Activated gamma-delta T cell treated with Interleukin-2 at 50 U/mL for 16 hours (primary cell): ENCODE results near the gene SORD.
A peak's percentile ranks its signal among the peaks of the same experiment; 100 is the strongest.
"Not testable (repeated sequence)": the region's sequence is repeated elsewhere in the genome, so short reads cannot be mapped to it uniquely, and the experiment has no call there.

ENCODE experiments used
- DNase-seq: peaks from one replicate; pipeline ENCODE4 v3.0.0-alpha.2; 2020

Gene SORD

GRCh38 chr15:45025627-45026026 lies 2.6 kb downstream of the SORD start:
- not testable (repeated sequence) for DNase-seq

DNA sequence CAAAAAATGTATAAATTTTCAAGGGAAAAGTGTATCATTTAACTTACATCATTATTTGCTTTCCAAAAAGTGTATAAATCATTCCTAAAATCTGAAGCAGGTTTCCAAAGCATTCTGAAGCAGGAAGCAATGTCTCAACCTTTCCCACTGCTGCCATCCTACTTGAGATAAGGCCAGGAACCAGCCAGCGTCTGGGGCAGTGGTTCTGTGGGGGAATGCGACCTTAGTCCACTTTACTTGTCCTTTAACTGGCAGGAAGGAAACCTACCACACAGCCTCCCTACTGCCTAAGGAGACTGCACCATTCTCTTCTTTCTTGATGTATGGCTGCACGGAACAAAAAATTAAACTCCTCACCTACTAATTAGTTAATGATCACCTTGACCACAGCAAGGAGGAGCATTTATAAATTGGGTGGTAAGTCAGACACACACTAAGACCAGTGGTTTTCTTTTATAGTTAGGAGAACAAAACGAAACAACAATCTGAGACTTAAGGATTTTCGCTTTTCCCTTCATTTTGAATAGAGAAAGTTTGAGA lies 3.7 kb downstream of the SORD start:
- DNase-seq, result no peak

DNA sequence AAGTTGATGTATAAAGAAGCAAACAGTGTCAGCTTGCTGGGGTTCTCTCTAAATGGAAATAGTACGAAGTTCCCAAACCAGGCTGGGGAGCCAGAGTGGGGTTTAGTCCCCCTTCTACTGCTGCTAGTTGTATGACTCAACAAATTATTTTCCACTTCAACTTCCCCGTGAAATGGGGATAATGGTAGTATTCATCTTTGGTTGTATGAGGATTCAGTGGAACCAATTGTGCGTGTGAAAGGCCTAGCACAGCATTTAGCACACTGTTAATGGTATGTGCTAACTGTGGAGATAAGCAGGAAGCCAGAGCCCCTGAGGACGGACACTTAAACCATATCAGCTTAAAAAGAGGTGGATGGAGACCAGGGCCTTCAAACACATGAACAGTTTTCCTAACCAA lies 4.2 kb downstream of the SORD start:
- no peak for DNase-seq

DNA sequence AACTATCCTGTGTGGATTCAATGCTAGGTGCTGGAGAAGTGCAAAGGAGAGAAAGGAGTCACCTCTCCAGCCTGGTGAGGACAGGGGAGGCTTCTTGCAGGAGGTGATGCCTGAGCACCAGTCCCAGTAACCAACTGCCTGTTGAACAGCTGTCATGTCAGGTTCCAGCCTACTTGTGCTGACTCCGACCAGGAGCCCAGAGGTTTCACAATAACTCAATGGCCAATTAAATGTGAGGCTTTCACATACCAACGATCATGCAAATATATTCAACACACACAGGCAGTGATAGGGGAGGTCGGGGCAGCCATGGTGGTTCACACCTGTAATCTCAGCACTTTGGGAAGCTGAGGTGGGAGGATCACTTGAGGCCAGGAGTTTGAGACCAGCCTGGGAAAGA lies 7.7 kb downstream of the SORD start:
- no peak for DNase-seq

DNA sequence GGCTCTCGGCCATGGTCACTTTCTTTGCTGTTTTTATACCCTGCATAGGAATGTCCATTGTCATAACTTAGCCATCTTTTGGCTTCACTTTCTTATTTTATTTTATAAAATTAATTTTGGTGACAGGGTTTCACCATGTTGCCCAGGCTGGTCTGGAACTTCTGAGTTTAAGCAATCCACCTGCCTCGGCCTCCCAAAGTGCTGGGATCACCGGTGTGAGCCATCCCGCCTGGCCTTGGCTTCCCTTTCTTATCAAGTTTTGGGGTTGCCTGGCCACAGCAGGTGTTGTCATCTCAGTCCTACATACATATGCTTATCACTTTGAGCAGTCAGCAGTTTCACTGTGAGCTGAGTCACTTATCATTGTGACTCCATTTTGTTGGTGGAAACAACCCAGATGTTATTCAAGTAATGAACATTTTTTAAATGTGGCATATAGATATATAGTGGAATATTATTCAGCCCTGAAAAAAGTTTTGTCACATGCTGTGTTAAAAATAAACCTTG lies 8.6 kb downstream of the SORD start:
- not testable (repeated sequence) for DNase-seq

DNA sequence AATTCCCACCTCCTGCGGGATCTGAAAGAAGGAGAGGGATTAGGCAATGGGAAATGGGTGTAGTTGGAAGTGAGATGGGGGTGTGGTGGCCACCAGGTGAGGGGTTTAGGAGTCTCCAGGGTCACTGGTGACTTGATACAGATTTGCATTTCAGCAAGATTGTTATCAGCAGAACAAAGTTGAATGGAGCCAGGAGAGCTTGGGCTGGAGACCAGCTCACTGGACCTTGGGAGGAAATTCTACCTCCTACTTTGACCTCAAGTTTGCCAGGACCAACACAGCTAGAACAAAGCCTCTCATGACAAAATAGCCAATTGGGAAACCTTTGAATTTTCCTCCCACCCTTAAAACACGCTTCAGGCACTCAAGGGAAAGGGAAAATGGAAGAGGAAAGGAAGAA lies 9.5 kb downstream of the SORD start:
- not testable (repeated sequence) for DNase-seq

DNA sequence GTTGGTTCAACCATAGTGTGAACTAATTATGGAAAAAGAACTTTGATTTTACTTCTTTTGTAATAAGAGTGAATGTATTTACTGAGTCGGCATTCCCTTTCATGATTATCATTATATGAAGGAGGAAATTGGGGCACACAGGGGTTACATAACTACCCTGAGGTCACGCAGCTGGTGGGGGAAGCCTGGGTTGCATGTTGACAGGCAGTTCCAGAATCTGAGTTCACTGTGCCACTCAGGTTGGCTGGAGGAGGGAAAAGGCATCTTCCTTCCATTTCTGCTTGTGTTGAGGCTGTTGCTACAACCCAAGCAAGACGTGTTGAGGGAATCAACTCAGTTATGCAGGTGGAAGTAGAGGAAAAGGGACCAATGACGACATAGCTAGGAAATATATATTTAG lies 11.1 kb downstream of the SORD start:
- DNase-seq, result not testable (repeated sequence)

DNA sequence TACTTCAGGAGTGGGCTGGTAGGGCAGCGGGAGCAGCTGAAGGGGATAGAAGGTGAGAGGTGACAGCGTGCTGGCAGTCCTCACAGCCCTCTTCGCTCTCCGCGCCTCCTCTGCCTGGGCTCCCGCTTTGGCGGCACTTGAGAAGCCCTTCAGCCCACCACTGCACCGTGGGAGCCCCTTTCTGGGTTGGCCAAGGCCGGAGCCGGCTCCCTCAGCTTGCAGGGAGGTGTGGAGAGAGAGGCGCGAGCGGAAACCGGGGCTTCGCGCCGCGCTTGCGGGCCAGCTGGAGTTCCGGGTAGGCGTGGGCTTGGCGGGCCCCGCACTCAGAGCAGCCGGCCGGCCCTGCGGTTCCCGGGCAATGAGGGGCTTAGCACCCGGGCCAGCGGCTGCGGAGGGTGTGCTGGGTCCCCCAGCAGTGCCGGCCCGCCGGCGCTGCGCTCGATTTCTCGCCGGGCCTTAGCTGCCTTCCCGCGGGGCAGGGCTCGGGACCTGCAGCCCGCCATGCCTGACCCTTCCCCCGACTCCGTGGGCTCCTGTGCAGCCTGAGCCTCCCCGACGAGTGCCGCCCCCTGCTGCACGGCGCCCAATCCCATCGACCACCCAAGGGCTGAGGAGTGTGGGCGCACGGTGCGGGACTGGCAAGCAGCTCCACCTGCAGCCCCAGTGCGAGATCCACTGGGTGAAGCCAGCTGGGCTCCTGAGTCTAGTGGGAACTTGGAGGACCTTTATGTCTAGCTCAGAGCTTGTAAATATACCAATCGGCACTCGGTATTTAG lies 11.8 kb downstream of the SORD start:
- not testable (repeated sequence) for DNase-seq

- DNase-seq, result peak; percentile 68
Measured at GRCh38 chr15:45036812-45037781, 14.1 kb downstream of the SORD start.

DNA sequence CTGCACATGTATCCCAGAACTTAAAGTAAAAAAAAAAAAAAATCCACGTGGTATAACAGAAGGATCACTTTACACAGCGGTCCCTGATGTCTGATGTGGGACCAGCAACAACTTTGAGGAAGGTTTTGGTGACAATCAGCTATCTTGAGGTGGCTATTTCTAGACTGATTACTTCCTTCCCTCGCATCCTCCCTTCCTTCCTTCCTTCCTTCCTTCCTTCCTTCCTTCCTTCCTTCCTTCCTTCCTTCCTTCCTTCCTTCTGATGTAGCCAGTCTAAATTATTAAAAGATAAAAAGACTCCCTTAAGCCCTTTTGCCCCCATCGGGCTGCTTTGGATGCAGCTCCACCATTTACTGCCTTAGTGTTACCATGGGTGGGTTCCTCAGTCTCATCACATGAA lies 14.9 kb downstream of the SORD start:
- no peak for DNase-seq

- DNase-seq, result not testable (repeated sequence)
Measured at GRCh38 chr15:45040396-45040795, 17.4 kb downstream of the SORD start.

GRCh38 chr15:45041538-45041937 lies 18.5 kb downstream of the SORD start:
- DNase-seq, result not testable (repeated sequence)

GRCh38 chr15:45042859-45043258 lies 19.9 kb downstream of the SORD start:
- DNase-seq, result not testable (repeated sequence)

GRCh38 chr15:45044270-45044669 lies 21.3 kb downstream of the SORD start:
- DNase-seq, result not testable (repeated sequence)

DNA sequence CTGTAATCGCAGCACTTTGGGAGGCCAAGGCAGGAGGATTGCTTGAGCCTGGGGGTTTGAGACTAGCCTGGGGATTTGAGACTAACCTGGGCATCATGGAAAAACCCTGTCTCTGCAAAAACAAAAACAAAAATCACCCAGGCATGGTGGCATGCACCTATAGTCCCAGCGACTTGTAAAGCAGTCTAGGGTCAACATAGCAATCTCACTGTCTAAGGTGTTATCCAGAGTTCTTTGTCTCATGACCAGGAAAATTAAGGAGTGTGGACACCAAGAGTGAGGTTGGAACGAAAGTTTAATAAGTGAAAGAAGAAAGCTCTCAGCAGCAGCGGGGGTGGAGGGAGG lies 25.4 kb downstream of the SORD start:
- not testable (repeated sequence) for DNase-seq

- DNase-seq, result no peak
Measured at GRCh38 chr15:45048794-45049631, 26.0 kb downstream of the SORD start.

DNA sequence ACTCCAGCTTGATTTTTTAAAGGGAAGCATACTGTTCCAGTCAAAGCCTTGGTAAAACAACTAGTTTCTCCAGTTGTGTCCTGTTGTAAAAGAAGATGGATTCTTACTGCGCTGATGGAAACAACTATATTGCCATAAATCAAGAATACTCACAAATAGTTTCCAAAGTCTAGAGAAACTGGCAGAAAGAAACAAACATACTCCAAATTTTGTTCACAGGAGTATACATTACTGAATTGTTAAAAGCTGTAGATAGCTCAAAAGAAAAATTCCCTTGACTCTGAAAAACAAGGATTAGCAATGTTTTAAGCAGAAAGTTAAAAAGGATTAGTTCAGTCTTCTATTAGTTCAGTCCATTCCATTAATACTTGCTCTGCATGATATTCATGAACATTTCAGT lies 27.6 kb downstream of the SORD start:
- DNase-seq, result no peak

DNA sequence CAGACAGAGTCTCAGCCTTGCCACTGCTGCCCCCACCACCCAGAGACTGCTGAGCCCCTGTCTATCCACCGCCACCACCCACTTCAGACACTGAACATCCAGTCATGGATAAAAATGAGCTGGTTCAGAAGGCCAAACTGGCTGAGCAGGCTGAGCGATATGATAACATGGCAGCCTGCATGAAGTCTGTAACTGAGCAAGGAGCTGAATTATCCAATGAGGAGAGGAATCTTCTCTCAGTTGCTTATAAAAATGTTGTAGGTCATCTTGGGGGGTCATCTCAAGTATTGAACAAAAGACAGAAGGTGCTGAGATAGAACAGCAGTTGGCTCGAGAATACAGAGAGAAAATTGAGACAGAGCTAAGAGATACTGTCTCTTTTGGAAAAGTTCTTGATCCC lies 29.7 kb downstream of the SORD start:
- not testable (repeated sequence) for DNase-seq

DNA sequence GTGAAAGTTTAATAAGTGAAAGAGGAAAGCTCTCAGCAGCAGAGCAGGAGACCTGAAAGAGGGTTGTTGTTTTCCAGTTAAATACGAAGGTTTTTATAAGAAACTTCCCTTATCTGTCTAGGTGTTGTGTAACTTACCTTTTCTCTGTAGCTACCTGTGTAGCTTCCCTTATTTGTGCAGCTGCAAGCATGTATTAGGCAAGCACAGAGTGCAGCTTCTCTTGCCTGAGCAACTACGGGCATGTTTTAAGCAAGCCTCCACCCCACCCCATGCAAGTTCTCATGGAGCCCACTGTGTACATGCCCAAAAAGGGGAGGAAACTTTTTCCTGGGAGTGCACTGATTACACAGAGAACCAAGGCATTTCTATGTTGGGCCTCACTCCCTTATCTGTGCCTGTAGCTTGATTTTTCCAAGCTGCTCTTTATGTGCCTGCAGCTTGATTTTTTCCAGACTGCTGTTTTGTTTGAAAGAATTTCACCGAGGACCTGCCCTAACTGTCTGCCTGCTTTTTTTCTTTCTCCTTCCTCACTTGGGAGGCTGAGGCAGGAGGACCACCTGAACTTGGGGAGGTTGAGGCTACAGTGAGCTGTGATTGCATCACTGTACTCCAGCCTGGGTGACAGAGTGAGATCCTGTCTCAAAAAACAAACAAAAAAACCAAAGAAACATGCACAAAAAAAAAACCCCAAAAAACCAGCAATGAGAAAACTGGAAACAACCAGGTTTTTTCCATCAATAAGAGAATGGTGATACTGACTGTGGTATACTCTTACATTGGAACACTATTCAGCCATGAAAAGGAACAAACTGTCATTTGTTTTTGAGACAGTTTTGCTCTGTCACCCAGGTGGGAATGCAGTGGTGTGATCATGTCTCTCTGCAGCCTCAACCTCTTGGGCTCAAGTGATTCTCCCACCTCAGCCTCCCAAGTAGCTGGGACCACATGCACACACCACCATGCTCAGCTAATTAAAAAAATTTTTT lies 36.0 kb downstream of the SORD start:
- DNase-seq, result not testable (repeated sequence)

GRCh38 chr15:45062301-45062700 lies 39.3 kb downstream of the SORD start:
- not testable (repeated sequence) for DNase-seq

DNA sequence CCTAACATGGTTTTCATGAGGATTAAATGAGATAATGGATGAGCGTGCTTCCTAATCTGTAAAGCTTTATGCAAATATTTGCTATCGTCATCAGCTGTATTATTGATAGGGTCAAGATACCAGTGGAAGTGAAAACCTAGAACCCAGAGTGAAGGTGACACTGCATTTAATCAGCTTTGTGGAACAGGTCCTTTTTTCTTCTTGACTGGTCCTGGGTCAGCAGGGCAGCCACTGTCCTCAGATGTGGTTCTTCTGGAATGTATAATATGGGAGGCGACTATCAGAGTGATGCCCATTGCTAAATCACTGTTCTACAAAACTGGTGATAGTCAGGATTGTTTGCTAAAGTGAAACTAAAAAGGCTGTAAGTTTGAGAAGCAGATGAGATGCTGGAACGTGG lies 41.4 kb downstream of the SORD start:
- DNase-seq, result no peak
